GM12891 (cell line): ENCODE data around the gene DENND1A.
A peak's percentile ranks its signal among the peaks of the same experiment; 100 is the strongest.

ENCODE experiments used
- DNase-seq: peaks from one replicate; pipeline ENCODE4 v3.0.0; 2011; ENCODE audit warnings: low spot score; ENCODE audit not compliant: insufficient read length
- FAIRE-seq: peaks from 2 replicates; lab custom pipeline; 2011; peaks lifted over from hg19 to GRCh38; lab: Jason Lieb, UNC
- PAX5 ChIP-seq: IDR thresholded peaks from 2 replicates; pipeline ENCODE4 v1.6.1; 2011; ENCODE audit warnings: low read length, moderate library complexity, mild to moderate bottlenecking; ENCODE audit not compliant: insufficient read depth, severe bottlenecking
- POLR2A ChIP-seq: IDR thresholded peaks from 2 replicates; pipeline ENCODE4 v1.6.1; 2011; ENCODE audit warnings: low read depth, low read length, control low read depth
- POLR2AphosphoS5 ChIP-seq: IDR thresholded peaks from 2 replicates; pipeline ENCODE4 v1.6.1; 2011; ENCODE audit warnings: low read depth, low read length, control low read depth
- POU2F2 ChIP-seq: IDR thresholded peaks from 2 replicates; pipeline ENCODE4 v1.6.1; 2011; ENCODE audit warnings: low read depth, mild to moderate bottlenecking, control low read depth, low read length, moderate library complexity
- SPI1 ChIP-seq: IDR thresholded peaks from 2 replicates; pipeline ENCODE4 v1.6.1; 2011; ENCODE audit warnings: low read depth, low read length, control low read depth
- TAF1 ChIP-seq: IDR thresholded peaks from 2 replicates; pipeline ENCODE4 v1.6.1; 2011; ENCODE audit warnings: low read depth, low read length, control low read depth

The DENND1A gene

DNA sequence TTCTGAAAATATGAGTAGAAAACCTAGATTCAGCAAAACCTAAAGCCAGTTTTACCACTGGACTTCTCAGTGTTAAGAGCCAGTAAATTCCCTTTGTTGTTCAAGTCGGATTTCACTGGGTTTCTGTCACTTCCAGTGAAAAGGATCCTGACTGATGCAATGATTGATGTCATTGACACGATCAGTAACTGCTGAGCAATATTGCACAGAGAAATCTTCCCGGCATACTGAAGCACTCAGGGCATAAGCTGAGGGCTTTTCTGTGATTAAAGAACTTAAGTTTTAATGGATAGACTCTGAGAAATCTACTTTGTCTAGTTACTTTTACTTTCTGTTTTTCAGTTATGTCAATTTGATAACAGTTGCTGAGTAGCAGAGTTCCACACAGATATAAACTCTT lies 61.9 kb downstream of the DENND1A start:
- TF ChIP-seq SPI1 (no peak), POU2F2 (no peak), POLR2A (no peak), POLR2AphosphoS5 (no peak), PAX5 (no peak), TAF1 (no peak)
- DNase-seq: no peak
- no peak for FAIRE-seq

DNA sequence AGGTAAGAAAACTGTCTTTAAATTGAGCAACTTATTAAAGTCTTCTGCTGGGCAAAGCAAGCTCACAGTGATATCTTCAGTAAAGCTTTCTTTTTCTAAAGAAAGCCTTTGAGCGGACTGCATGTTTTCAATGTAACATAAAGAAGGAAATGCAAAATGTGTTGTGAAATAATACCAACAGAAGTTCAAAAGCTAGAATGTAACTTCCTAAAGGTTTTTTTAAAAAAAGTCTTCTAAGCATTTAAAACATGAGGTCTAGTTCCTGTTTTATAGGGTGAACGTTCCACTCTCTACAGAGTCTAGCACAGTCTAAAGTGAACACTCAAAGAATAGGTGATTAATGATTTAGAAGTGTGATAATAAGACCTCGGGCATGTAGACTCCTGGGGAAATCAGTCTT lies 62.9 kb downstream of the DENND1A start:
- no peak for DNase-seq
- peak; percentile 45 for FAIRE-seq
- TF ChIP-seq SPI1 (no peak), POU2F2 (no peak), POLR2A (no peak), PAX5 (no peak), POLR2AphosphoS5 (no peak), TAF1 (no peak)

GRCh38 chr9:123866497-123866896 lies 63.4 kb downstream of the DENND1A start:
- FAIRE-seq: no peak
- TF ChIP-seq TAF1: no peak
- 0 out of 2 replicates have a peak, but pooled peaks have one; percentile 12 for TF ChIP-seq SPI1

GRCh38 chr9:123865226-123866000 lies 64.5 kb downstream of the DENND1A start:
- peak; percentile 34; the same call in 1 of the 2 replicates for TF ChIP-seq SPI1
- no peak for TF ChIP-seq POU2F2
- DNase-seq: no peak
- FAIRE-seq: no peak

More at GRCh38 chr9:123866497-123866896, 63.4 kb downstream of the DENND1A start:
- DNase-seq: no peak

GRCh38 chr9:123864251-123864650 lies 65.7 kb downstream of the DENND1A start:
- TF ChIP-seq TAF1 (no peak), POU2F2 (no peak), SPI1 (no peak), POLR2A (no peak), POLR2AphosphoS5 (no peak), PAX5 (no peak)
- FAIRE-seq (no peak), DNase-seq (no peak)

DNA sequence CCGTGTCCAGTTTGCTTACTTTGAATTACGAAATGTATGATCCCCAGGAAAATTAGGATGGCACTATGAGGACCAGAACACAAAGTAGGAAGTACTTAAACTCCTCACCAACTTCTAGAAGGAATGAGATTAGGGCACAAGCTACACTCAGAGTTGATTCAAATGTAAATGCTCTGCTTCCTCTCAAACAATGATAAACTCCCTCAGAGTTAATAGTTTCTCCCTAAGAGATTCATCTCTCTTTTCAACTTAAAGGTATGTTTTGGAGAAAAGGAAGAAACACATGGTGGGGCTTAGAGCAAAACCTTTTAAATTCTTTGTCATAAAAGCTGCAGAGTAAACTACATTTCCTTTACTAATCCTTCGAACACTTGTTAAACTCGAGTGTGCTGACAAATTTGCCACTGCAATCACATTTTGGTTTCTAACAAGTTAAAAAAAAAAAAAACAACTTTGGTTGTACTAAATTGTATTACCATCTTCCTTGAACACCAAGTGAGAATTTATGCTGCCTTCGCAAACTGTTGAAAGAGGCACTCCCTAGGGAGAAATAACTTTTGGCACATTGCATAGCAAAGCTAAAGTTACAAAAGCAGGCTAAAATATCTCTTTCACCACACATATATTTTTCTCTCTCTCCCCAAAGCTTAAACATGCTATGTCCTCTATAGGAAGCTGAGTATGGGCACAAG lies 66.6 kb downstream of the DENND1A start:
- TF ChIP-seq POLR2AphosphoS5 (no peak), POU2F2 (no peak), POLR2A (no peak), PAX5 (no peak), TAF1 (no peak), SPI1 (no peak)
- DNase-seq (no peak), FAIRE-seq (no peak)

GRCh38 chr9:123861756-123862120 lies 68.2 kb downstream of the DENND1A start:
- FAIRE-seq (no peak), DNase-seq (no peak)
- TF ChIP-seq POLR2AphosphoS5 (no peak), TAF1 (no peak), POLR2A (no peak), PAX5 (no peak), SPI1 (no peak), POU2F2 (no peak)

GRCh38 chr9:123861086-123861755 lies 68.7 kb downstream of the DENND1A start:
- FAIRE-seq (no peak), DNase-seq (no peak)
- 0 out of 2 replicates have a peak, but pooled peaks have one; percentile 11 for TF ChIP-seq SPI1
- TF ChIP-seq POLR2A: no peak

GRCh38 chr9:123860603-123861002 lies 69.3 kb downstream of the DENND1A start:
- DNase-seq: no peak
- TF ChIP-seq SPI1 (no peak), TAF1 (no peak)
- FAIRE-seq: peak; percentile 55

DNA sequence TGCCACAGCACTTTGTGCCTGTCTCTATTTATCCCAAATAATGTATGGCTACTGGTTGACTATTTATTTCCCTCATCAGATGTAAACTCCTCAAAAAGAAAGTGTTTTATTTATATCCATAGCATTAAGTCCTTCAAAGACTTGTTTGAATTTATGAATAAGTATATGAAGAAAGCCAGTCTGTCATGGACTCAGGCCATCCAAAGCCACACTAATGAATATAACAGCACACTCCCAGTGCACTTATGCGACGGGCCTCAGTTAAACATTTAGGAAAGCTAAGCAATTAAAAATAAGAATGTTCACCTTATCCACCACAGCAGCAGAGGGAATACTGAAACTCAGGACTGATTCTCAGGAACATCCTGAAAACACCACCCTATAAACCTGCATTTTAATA lies 77.5 kb downstream of the DENND1A start:
- TF ChIP-seq POU2F2 (no peak), SPI1 (no peak), PAX5 (no peak), POLR2AphosphoS5 (no peak), POLR2A (no peak), TAF1 (no peak)
- FAIRE-seq (no peak), DNase-seq (no peak)
